Measurements from ENCODE around the gene SLC13A2.

Gene SLC13A2

GRCh38 chr17:28470914-28471366 lies 2.5 kb upstream of the SLC13A2 start:
- no peak for DNase-seq (ENCODE audit: low read depth)

GRCh38 chr17:28471531-28472342 lies 1.7 kb upstream of the SLC13A2 start:
- no peak for DNase-seq (ENCODE audit: low read depth)

GRCh38 chr17:28472871-28473497 lies 460 bp upstream of the SLC13A2 start:
- DNase-seq (ENCODE audit: low read depth): no peak

GRCh38 chr17:28474111-28474531 lies 677 bp downstream of the SLC13A2 start:
- no peak for DNase-seq (ENCODE audit: low read depth)

GRCh38 chr17:28475151-28475900 lies 1.9 kb downstream of the SLC13A2 start:
- DNase-seq (ENCODE audit: low read depth): no peak

- no peak for DNase-seq (ENCODE audit: low read depth)
Measured at GRCh38 chr17:28476076-28476865, 2.8 kb downstream of the SLC13A2 start.

- no peak for DNase-seq (ENCODE audit: low read depth)
Measured at GRCh38 chr17:28477928-28478327, 4.5 kb downstream of the SLC13A2 start.

- no peak for DNase-seq (ENCODE audit: low read depth)
Measured at GRCh38 chr17:28478712-28479615, 5.5 kb downstream of the SLC13A2 start.

- DNase-seq (ENCODE audit: low read depth): no peak
Measured at GRCh38 chr17:28480278-28480677, 6.8 kb downstream of the SLC13A2 start.

GRCh38 chr17:28480799-28481571 lies 7.5 kb downstream of the SLC13A2 start:
- DNase-seq (ENCODE audit: low read depth): no peak

GRCh38 chr17:28482551-28483199 lies 9.2 kb downstream of the SLC13A2 start:
- DNase-seq (ENCODE audit: low read depth): no peak

- no peak for DNase-seq (ENCODE audit: low read depth)
Measured at GRCh38 chr17:28484296-28484695, 10.9 kb downstream of the SLC13A2 start.

- no peak for DNase-seq (ENCODE audit: low read depth)
Measured at GRCh38 chr17:28485049-28485448, 11.6 kb downstream of the SLC13A2 start.

GRCh38 chr17:28487881-28488532 lies 14.6 kb downstream of the SLC13A2 start:
- DNase-seq (ENCODE audit: low read depth): no peak

- no peak for DNase-seq (ENCODE audit: low read depth)
Measured at GRCh38 chr17:28488533-28489276, 15.3 kb downstream of the SLC13A2 start.

GRCh38 chr17:28491286-28491685 lies 17.8 kb downstream of the SLC13A2 start:
- no peak for DNase-seq (ENCODE audit: low read depth)

- DNase-seq (ENCODE audit: low read depth): no peak
Measured at GRCh38 chr17:28491860-28492259, 18.4 kb downstream of the SLC13A2 start.
